Measurements from ENCODE around the gene ESYT1. TPM values are rescaled to one million over a fixed set of nuclear protein-coding genes. Genes with fewer than 3 reads are reported as not detected.

ESYT1 gene
- total RNA-seq, 1 experiment from 2014 or later = 138 TPM

DNA sequence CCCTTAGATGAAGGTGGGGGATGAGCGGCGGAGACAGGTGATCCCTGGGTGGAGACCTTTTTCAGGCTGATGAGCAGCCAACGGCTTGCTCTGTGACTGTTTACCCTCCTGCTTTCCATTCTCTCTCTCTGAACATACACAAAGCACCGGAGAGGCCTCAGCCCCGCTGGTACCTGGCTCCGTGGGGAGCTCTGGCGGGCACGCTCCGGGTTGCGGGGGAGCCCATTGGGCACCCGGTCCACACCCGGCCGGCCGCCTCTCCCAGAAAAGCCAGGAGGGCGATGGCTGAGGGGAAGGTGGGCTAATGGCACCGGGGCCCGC, 60.7 kb downstream of the ESYT1 start:
- Histone ChIP-seq H3K4me1 (replicated peaks) (peaks cover 13% of the 10 kb centered on the region), H3K27me3 (replicated peaks) (no peaks in the 10 kb centered on the region), H3K4me3 (peak overlapping the region; percentile 84), H3K9me3 (replicated peaks) (no peaks in the 10 kb centered on the region), H3K36me3 (peaks cover 41% of the 10 kb centered on the region), H3K27ac (no peak overlapping the region)
- DNase-seq (ENCODE audit: low read depth in 1 of 2, low spot score in 2 of 2) = no peak

DNA sequence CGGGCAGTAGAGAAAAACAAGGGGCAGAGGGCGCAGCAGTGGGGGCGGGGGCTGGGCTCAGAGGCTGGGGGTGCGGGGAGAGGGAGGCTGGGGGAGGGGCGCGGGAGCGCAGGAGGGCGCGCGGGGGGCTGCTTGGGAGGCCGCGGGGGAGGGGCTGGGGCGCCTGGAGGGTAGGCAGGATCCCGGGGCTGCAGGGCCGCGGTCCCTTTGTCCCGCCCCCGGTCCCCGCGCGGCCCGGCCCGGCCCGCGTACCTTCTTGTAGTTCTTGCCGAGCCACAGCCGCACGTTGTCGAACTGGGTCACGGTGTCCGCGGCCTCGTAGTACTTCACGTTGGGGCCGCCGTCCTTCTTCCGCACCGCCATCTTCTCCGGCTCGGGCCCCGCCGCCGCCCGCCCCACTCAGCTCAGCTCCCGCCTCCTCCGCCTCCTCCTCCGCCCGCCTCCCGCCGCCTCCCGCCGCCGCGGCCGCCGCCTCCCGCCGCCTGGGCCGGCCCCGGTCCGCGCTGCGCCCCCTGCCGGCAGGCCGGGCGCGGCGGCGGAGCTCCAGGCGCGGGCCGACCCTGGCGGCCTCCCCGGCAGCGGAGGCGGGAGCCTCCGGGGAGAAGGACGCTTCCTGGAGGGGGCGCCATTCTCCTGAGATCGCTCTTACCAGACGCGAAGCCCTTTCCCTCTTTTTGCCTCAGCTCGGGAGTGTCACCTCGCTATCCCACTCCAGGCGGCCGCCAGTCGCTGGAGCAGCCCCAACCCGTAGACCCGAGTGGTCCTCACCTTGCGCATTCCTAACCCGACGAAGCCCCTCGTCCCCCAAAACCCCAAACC, 61.2 kb downstream of the ESYT1 start, which contains the start of gene SMARCC2:
SMARCC2 (minus strand) TSS at position 385 of the 819 bp plus-strand sequence; CDS start at position 363, 22 bp downstream.
- Histone ChIP-seq H3K27me3 (replicated peaks) (no peaks in the 10 kb centered on the region), H3K4me3 (peak within 1 kb of the TSS; percentile 84), H3K36me3 (peaks cover 35% of the 10 kb centered on the region), H3K9me3 (replicated peaks) (no peaks in the 10 kb centered on the region), H3K27ac (peak within 1 kb of the TSS; percentile 63), H3K4me1 (replicated peaks) (peaks cover 13% of the 10 kb centered on the region)
- DNase-seq (ENCODE audit: low read depth in 1 of 2, low spot score in 2 of 2) = peak; percentile 88 to 91

DNA sequence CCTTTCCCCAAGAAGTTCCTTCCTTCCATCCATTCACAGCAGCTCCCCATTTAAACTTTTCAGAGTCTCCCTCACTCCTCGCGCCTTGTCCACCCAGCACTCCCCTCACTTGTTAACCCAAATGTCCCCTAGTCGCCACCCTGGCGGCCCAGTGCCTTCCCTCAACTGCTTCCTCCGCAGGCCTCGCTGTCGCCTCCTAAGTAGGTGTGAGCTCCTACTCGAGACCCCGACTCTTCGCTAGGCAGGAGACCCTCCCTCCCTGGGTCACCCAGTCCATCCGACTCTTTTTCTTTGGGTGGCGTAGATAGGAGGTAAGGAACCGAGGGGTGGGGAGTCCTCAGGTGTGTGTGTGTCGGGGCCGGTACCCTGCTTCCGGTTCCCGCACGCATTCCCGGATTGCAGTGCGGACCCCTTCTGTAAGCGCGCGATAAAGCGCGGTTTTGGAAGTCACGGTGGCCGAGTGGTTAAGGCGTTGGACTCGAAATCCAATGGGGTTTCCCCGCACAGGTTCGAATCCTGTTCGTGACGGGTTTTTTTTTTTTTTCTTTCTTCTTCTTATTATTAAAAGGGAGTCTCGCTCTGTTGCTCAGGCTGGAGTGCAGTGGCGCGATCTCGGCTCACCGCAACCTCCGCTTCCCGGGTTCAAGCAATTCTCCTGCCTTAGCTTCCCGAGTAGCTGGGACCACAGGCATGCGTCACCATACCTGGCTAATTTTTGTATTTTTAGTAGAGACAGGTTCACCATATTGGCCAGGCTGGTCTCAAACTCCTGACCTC, 62.0 kb downstream of the ESYT1 start:
- peaks cover 13% of the 10 kb centered on the region for H3K4me1 ChIP-seq (replicated peaks)
- peak overlapping the region; percentile 63 for H3K27ac ChIP-seq
- peak; percentile 82 to 97 for DNase-seq (ENCODE audit: low read depth in 1 of 2, low spot score in 2 of 2)

DNA sequence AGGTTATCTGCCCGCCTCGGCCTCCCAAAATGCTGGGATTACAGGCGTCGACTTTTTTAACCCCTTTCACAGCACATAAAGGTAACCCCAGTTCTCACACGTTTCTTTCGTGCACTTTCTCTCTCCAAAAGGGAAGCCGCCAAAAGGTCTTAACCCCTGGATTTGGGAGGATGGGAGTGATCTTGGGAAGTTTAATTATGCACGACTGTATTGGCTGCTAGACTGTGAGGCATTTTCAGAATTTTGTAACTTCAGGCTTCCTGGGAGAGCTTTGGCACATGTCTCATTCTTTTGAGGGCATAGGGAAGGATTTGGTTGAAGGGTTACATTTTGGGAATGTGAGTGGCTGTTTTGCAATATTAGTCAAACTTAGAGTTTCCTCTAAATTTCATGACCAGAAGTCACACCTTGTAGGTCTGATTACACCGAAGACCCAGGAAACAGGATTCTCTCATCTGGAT, 62.7 kb downstream of the ESYT1 start:
- H3K36me3 ChIP-seq = peaks cover 23% of the 10 kb centered on the region
- H3K9me3 ChIP-seq (replicated peaks) = no peaks in the 10 kb centered on the region
- peak overlapping the region; percentile 84 for H3K4me3 ChIP-seq
- peaks cover 13% of the 10 kb centered on the region for H3K4me1 ChIP-seq (replicated peaks)
- no peaks in the 10 kb centered on the region for H3K27me3 ChIP-seq (replicated peaks)
- no peak for DNase-seq (ENCODE audit: low read depth in 1 of 2, low spot score in 2 of 2)
- H3K27ac ChIP-seq = no peak overlapping the region

More for the DNA sequence above, 62.0 kb downstream of the ESYT1 start:
- Histone ChIP-seq H3K27me3 (replicated peaks) (no peaks in the 10 kb centered on the region), H3K4me3 (peak overlapping the region; percentile 84), H3K9me3 (replicated peaks) (no peaks in the 10 kb centered on the region), H3K36me3 (peaks cover 27% of the 10 kb centered on the region)

GRCh38 chr12:56192582-56192981, 64.5 kb downstream of the ESYT1 start:
- H3K36me3 ChIP-seq = peaks cover 8% of the 10 kb centered on the region
- no peak overlapping the region for H3K4me3 ChIP-seq
- H3K27me3 ChIP-seq (replicated peaks) = no peaks in the 10 kb centered on the region
- peaks cover 24% of the 10 kb centered on the region for H3K4me1 ChIP-seq (replicated peaks)
- no peaks in the 10 kb centered on the region for H3K9me3 ChIP-seq (replicated peaks)
- DNase-seq (ENCODE audit: low read depth in 1 of 2, low spot score in 2 of 2) = no peak
- no peak overlapping the region for H3K27ac ChIP-seq

GRCh38 chr12:56193025-56193578, 65.0 kb downstream of the ESYT1 start:
- Histone ChIP-seq H3K9me3 (replicated peaks) (no peaks in the 10 kb centered on the region), H3K27ac (no peak overlapping the region), H3K4me1 (replicated peaks) (peaks cover 24% of the 10 kb centered on the region), H3K27me3 (replicated peaks) (no peaks in the 10 kb centered on the region), H3K4me3 (no peak overlapping the region), H3K36me3 (peaks cover 2% of the 10 kb centered on the region)
- DNase-seq (ENCODE audit: low read depth in 1 of 2, low spot score in 2 of 2) = peak; percentile 71 to 82

Other genes with a start within 250 kb of the ESYT1 start
- 25.1 and 43.7 TPM in 2 replicates for gene PYM1, start 200.4 kb upstream of the ESYT1 start, total RNA-seq (2014; rRNA removed; shearing (Covaris generic))
- gene DGKA, start 197.1 kb upstream of the ESYT1 start, total RNA-seq (2014; rRNA removed; shearing (Covaris generic)) = 23.9 and 46.2 TPM in 2 replicates
- gene PMEL, start 162.2 kb upstream of the ESYT1 start, total RNA-seq (2014; rRNA removed; shearing (Covaris generic)) = 0.34 TPM in 1 of 2 replicates, not detected in the other
- gene CDK2, start 161.4 kb upstream of the ESYT1 start, total RNA-seq (2014; rRNA removed; shearing (Covaris generic)) = 74.4 and 82.1 TPM in 2 replicates
- gene RAB5B, start 154.2 kb upstream of the ESYT1 start, total RNA-seq (2014; rRNA removed; shearing (Covaris generic)) = 17.4 and 33.0 TPM in 2 replicates
- gene SUOX, start 131.0 kb upstream of the ESYT1 start, total RNA-seq (2014; rRNA removed; shearing (Covaris generic)) = 11.8 and 15.8 TPM in 2 replicates
- gene IKZF4, start 107.2 kb upstream of the ESYT1 start, total RNA-seq (2014; rRNA removed; shearing (Covaris generic)) = 0.34 and 1.1 TPM in 2 replicates
- gene RPS26, start 86.3 kb upstream of the ESYT1 start, total RNA-seq (2014; rRNA removed; shearing (Covaris generic)) = 622 and 1,406 TPM in 2 replicates
- not detected in 2 replicates for gene ERBB3, start 48.1 kb upstream of the ESYT1 start, total RNA-seq (2014; rRNA removed; shearing (Covaris generic))
- 204 and 249 TPM in 2 replicates for gene PA2G4, start 23.7 kb upstream of the ESYT1 start, total RNA-seq (2014; rRNA removed; shearing (Covaris generic))
- gene RPL41, start 11.6 kb upstream of the ESYT1 start, total RNA-seq (2014; rRNA removed; shearing (Covaris generic)) = 1,215 and 2,760 TPM in 2 replicates
- gene ZC3H10, start 10.0 kb upstream of the ESYT1 start, total RNA-seq (2014; rRNA removed; shearing (Covaris generic)) = 3.6 and 7.3 TPM in 2 replicates
- 71.9 and 97.8 TPM in 2 replicates for gene MYL6B, start 24.3 kb downstream of the ESYT1 start, total RNA-seq (2014; rRNA removed; shearing (Covaris generic))
- 4,832 and 5,659 TPM in 2 replicates for gene MYL6, start 30.1 kb downstream of the ESYT1 start, total RNA-seq (2014; rRNA removed; shearing (Covaris generic))
- 20.9 and 33.4 TPM in 2 replicates for gene SMARCC2, start 61.2 kb downstream of the ESYT1 start, total RNA-seq (2014; rRNA removed; shearing (Covaris generic))
- gene RNF41, start 93.7 kb downstream of the ESYT1 start, total RNA-seq (2014; rRNA removed; shearing (Covaris generic)) = 28.5 and 46.7 TPM in 2 replicates
- gene NABP2, start 96.1 kb downstream of the ESYT1 start, total RNA-seq (2014; rRNA removed; shearing (Covaris generic)) = 47.8 and 55.7 TPM in 2 replicates
- not detected in 2 replicates for gene SLC39A5, start 101.8 kb downstream of the ESYT1 start, total RNA-seq (2014; rRNA removed; shearing (Covaris generic))
- gene ANKRD52, start 130.1 kb downstream of the ESYT1 start, total RNA-seq (2014; rRNA removed; shearing (Covaris generic)) = 9.6 and 12.7 TPM in 2 replicates
- 7.9 and 13.4 TPM in 2 replicates for gene COQ10A, start 138.7 kb downstream of the ESYT1 start, total RNA-seq (2014; rRNA removed; shearing (Covaris generic))
- gene CS, start 172.1 kb downstream of the ESYT1 start, total RNA-seq (2014; rRNA removed; shearing (Covaris generic)) = 65.7 and 109 TPM in 2 replicates
- gene CNPY2, start 187.7 kb downstream of the ESYT1 start, total RNA-seq (2014; rRNA removed; shearing (Covaris generic)) = 100 and 161 TPM in 2 replicates
- gene PAN2, start 205.7 kb downstream of the ESYT1 start, total RNA-seq (2014; rRNA removed; shearing (Covaris generic)) = 6.9 and 15.9 TPM in 2 replicates
- gene IL23A, start 210.6 kb downstream of the ESYT1 start, total RNA-seq (2014; rRNA removed; shearing (Covaris generic)) = 1.4 TPM in 1 of 2 replicates, not detected in the other
- 37.0 and 63.3 TPM in 2 replicates for gene STAT2, start 231.8 kb downstream of the ESYT1 start, total RNA-seq (2014; rRNA removed; shearing (Covaris generic))
- gene APOF, start 234.6 kb downstream of the ESYT1 start, total RNA-seq (2014; rRNA removed; shearing (Covaris generic)) = not detected in 2 replicates

All from SJSA1 (cell line).